Measurements from ENCODE around the gene XAB2.

GRCh38 chr19:7627166-7627565, 2.2 kb downstream of the XAB2 start:
- TF ChIP-seq POLR2A (IDR thresholded peaks at IDR 0.05), result no peak
- TF ChIP-seq, protein P1, sequence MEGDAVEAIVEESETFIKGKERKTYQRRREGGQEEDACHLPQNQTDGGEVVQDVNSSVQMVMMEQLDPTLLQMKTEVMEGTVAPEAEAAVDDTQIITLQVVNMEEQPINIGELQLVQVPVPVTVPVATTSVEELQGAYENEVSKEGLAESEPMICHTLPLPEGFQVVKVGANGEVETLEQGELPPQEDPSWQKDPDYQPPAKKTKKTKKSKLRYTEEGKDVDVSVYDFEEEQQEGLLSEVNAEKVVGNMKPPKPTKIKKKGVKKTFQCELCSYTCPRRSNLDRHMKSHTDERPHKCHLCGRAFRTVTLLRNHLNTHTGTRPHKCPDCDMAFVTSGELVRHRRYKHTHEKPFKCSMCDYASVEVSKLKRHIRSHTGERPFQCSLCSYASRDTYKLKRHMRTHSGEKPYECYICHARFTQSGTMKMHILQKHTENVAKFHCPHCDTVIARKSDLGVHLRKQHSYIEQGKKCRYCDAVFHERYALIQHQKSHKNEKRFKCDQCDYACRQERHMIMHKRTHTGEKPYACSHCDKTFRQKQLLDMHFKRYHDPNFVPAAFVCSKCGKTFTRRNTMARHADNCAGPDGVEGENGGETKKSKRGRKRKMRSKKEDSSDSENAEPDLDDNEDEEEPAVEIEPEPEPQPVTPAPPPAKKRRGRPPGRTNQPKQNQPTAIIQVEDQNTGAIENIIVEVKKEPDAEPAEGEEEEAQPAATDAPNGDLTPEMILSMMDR (IDR thresholded peaks at IDR 0.05), result no peak

Data from Peyer's patch (tissue), 4 donors.